Keratinocyte (primary cell): ENCODE data around the gene SRL.

Experiments used
- CTCF ChIP-seq, 3 experiments: IDR thresholded peaks in 1 of 3; conservative IDR thresholded peaks in 1 of 3; optimal IDR thresholded peaks in 1 of 3; 2 replicates in 2 of 3; 3 replicates in 1 of 3; pipeline versions ENCODE3 to v1.5.1; 2011; ENCODE audit warnings: low read length in 3 of 3, mild to moderate bottlenecking in 3 of 3, moderate library complexity in 2 of 3, control low read depth in 1 of 3, inconsistent platforms in 1 of 3; ENCODE audit not compliant: insufficient read depth in 2 of 3; ENCODE audit errors: extremely low read depth in 1 of 3
- EZH2 ChIP-seq: IDR thresholded peaks from one replicate; pipeline ENCODE4 v1.6.1; 2012; ENCODE audit warnings: inconsistent platforms, mild to moderate bottlenecking, low read length, moderate library complexity

GRCh38 chr16:4207683-4208340 lies 34.1 kb downstream of the SRL start:
- TF ChIP-seq CTCF (optimal IDR thresholded peaks at IDR 0.05 in 1 of 3, IDR thresholded peaks at IDR 0.05 in 1 of 3, conservative IDR thresholded peaks at IDR 0.05 in 1 of 3; ENCODE audit: extremely low read depth in 1 of 3, insufficient read depth in 2 of 3, low read length in 3 of 3) = no peak
- no peak for TF ChIP-seq EZH2
